ENCODE results near the gene NR2F2.

NR2F2 gene

GRCh38 chr15:96354731-96355567, 24.4 kb downstream of the NR2F2 start:
- no peak for FAIRE-seq

GRCh38 chr15:96355568-96356187, 25.2 kb downstream of the NR2F2 start:
- FAIRE-seq = no peak

GRCh38 chr15:96356494-96357455, 26.3 kb downstream of the NR2F2 start:
- FAIRE-seq = no peak

GRCh38 chr15:96358001-96358801, 27.7 kb downstream of the NR2F2 start:
- FAIRE-seq = no peak

DNA sequence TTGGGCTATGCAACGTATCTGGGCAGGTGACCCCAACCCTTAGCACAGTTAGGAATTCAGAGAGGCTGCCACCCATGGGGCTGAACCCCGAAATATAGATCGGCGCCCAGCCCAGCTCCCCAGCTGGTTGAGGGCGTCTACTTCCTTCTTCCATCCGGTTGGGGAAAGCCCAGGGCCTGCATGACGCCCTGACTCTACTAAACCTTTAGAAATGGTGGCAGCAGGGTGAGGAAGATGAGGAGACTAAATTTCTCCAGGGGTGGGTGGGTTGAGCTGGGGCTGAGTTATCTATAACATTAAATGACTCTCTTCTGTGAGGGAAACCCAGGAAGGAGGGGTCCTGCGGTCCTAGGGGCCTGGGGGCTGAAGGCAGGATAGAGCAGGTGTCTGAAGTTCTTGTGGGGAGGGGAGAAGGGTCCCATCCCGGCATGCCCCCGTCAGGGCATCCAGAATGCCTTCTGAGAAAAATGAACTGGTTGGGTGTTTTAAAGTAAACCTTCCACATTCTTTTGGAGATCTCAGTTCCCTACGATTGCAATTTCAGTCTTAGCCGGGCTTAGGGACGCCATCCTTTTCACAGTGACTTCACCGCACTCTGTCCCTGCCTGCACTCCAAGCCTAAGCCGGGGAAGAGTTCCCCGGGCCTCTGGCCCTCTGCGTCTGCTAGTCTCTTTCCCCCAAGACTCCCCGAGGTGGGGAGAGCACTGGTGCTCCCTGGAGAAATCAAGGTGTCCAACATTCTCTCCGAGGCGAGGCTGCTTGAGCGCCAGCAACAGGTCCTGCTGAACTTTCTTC, 28.5 kb downstream of the NR2F2 start:
- no peak for FAIRE-seq

DNA sequence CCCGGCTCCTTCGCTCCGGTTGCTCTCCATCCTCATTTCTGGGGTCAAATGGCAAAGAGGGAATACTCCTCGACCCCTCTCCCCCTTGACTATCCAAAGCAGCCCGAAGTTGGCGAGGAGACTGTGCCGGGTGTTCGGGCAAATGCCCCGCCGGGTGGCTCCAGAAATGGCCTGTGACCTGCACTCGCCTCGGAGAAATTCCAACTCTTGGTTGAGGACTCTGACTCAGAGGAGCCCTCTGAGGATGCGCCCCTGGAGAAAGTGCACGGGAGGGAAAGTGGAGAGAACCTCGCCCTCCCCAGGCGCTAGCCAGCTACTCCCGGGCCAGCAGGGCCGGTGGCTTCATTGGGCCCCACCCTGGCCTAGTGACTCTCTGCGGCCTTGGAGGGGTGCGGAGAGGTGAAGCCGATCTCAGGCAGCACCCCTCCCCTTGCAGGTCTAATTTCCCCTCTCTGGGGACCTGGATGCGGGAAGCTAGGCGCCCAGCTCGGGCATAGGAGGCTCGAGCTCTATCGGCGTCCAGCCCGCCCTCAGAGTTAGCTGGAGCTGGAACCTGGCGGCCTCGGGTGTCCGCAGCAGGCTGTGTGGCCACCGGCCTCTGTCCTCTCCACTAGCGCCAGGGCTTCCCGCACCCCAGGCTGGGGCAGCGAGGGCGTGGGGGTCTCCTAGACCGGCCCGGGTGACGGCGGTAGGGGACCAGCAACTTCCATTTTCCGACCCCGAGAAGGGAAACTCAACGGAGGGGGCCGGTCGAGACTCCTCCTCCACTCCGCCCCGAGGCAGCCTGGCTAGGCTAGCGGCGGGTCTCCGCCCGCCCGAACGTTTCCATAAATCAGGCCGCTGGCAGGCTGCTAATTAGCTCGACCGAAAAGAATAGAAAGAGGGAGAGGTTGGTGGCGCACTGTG, 29.4 kb downstream of the NR2F2 start:
- no peak for FAIRE-seq

DNA sequence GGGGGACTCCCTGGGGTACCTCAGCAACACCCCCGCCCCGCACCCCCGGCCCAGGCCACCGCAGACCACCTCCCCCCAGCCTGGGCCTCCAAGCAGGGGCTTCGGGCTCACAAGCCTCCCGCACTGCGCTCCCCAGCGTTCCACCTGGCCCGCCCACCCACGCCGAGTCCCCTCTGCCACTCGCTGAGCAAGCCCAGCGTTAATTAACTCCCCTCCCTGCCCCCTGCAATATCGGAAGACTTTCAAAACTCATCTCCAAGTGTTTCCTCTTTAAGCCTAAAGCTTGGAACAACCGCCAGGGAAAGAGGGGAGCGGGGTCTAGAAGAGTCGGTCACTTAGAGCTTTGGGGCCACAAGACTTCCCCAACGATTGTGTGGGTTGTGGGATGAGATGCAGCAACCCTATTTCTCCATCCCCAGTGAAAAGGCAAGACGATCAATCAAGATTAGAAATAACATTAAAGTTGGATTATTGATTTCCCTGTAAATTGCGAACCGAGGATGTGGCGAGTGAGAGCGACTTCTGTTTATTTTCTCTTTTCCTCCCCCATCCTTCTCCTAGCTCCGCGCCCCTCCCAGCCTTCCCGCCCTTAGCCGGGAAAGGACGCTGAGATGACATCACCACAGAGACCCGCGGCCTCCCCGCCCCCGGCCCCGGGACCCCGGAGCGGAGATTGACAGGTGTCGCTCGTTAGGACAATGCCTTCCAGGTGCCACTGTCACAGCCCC, 30.2 kb downstream of the NR2F2 start:
- FAIRE-seq = no peak

DNA sequence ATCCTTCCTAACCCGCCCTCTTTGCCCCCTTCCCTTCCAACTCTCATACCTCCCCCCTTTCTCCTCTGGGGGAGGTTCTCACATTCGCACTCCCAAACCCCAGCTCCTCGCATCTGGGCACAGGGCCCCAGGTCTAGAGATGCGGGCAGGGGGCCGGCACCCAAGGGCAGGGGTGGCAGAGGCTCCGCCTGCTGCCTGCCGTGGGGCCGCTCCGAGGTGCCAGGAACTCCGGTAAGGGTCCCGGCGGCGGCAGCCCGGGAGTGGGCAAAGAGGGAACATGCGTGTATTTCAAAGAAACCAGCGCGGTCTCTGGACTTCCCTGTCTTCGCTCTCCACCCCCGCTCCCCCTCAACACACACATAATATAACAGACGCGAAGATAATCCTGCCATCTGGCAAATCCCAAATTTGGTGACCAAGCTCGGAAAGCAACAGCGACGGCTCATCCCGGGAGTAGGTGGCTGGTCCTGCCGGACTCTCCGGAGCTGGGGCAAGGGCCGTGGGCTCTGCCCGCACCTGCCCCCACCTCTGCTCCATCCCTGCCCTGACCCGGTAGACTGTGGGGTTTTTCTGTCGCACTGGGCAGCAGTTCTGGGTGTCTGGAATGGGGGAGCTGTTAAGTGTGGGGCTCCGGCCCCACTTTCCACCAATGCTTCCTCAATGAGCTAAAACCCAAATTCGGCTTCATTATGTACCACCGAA, 31.0 kb downstream of the NR2F2 start:
- FAIRE-seq = no peak

- FAIRE-seq = no peak
Observed at GRCh38 chr15:96362011-96362754, 31.7 kb downstream of the NR2F2 start.

DNA sequence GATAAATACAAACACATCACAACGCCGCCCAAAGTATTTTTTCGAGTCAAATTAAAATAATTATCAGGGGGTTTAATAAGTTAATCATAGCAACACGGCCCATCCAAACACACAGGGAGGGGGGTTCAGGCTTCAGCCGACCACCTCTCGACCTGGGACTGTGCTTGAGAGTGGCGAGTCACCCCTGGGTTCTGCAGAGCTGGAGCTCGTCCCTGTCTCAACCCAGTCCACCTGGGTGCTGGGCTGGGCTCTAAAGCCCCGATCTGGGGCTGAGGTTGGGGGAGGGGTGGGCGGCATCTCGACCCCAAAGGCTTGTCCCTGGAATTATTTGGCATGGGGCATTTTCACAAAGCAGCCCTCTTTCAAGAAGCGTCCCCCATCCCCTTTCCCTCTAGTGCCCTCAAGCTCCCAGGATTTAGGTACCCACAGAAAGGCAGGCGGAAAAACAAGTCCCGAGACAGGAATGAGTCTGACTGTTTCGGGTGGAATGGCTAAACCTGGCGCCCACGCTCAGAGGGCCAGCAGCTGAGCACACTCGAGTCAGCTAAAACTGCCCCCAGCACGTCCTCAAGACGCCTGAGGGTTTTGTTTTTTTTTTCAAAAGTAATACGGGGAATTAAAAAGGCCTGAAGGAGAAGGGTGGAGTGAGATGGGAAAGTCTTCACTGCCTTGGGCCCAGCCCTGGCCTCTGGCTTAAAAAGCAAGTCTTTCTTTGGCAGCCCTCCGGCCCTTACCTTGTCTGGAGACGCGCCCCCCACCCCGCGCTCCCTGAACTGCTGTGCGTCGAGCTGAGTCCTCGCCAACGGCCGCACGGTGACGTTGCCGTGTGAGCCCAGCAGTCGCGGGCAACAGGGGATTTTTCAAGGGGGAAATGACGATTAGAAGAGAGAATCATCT, 32.5 kb downstream of the NR2F2 start:
- no peak for FAIRE-seq

- FAIRE-seq = no peak
Observed at GRCh38 chr15:96363707-96364106, 33.2 kb downstream of the NR2F2 start.

DNA sequence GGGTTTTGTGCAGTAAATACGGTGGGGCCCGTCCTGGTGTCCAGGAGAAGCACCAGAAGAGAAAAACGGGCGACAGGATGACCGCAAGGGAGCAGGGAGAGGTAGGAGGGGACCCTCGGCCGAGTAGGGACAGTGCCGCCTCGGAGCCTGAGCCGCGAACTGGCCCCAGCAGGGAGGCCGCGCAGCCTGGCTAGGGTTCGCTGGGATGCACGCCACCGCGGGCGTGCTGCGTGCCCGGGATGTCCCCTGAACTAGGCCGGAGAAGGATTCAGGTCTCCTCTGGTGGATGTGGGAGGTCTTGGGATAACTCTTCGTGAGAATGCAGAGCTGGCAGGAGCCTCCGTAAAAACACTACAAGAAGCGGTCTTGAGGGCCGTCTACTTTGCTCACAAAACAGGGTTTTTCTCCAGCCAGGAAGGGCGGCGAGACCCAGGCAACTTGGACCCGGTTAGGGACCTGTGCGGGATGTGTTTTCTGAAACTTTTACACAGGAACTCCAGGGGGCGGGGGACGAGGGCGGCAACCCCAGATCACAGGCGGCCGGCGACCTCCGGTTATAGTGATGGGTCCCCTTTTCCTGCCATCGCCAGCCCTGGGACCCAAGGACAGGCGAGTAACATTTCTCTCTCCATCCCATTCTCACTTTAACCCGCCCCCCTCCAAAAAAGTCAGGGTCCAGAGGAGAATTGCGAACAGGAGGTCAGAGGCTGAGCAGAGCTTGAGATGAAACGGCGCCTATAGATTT, 35.5 kb downstream of the NR2F2 start:
- no peak for FAIRE-seq

DNA sequence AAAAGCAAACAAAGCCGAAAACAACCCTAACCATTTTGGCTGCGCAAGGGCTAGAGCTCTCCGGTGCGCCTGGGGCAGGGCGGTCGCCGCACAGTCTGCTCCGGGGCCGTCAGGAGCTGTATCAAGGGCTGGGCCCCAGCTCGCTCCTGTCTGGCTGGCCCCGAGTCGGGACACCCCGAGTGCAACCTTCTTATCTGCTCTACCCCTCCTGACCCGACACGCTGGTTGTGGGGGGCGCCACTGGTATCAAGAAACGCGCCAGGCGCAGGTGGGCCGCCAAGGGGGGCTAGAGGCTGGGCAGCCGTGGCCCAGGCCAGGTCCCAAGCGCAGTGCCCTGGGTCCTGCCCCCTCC, 36.0 kb downstream of the NR2F2 start:
- no peak for FAIRE-seq

GRCh38 chr15:96367311-96368200, 37.1 kb downstream of the NR2F2 start:
- no peak for FAIRE-seq

GRCh38 chr15:96369351-96369750, 38.9 kb downstream of the NR2F2 start:
- no peak for FAIRE-seq

All from A204.1 (cell line).